Gastrocnemius medialis (tissue), 4 donors: Measurements from ENCODE around the gene ZFP92. TPM values are rescaled to one million over a fixed set of nuclear protein-coding genes. Genes with fewer than 3 reads are reported as not detected.
"Not testable (repeated sequence)": the region's sequence is repeated elsewhere in the genome, so short reads cannot be mapped to it uniquely, and the experiment has no call there.

ENCODE experiments used
- ATAC-seq, 2 donors: fragments of 150-250 bp; one replicate each; pipeline ENCODE4 v1.9.1; 2016
- DNase-seq, 2 donors: peaks; one replicate each; pipeline ENCODE4 v3.0.0-alpha.2; 2019
- H3K27ac ChIP-seq, 4 donors: fragments of 200-600 bp; sonication (generic); 1 replicate in 1 of 4; 2 replicates in 3 of 4; pipeline ENCODE4 v1.5.1; 2016 to 2018; ENCODE audit warnings: mild to moderate bottlenecking in 2 of 4, moderate library complexity in 1 of 4
- H3K27me3 ChIP-seq, 3 donors: fragments of 200-600 bp; sonication (generic) in 2 of 3; 1 replicate in 1 of 3; 2 replicates in 2 of 3; pipeline versions ENCODE4 v1.5.1 to v1.6.0; 2016 to 2019; ENCODE audit warnings: mild to moderate bottlenecking in 1 of 3, moderate library complexity in 1 of 3
- H3K36me3 ChIP-seq, 2 donors: fragments of 200-600 bp; sonication (generic) in 1 of 2; one replicate each; pipeline ENCODE4 v1.5.1; 2017 to 2018
- H3K4me1 ChIP-seq, 2 donors: fragments of 200-600 bp; sonication (generic) in 1 of 2; one replicate each; pipeline ENCODE4 v1.5.1; 2016 to 2017; ENCODE audit warnings: mild to moderate bottlenecking in 2 of 2
- H3K4me3 ChIP-seq, 4 donors: fragments of 200-600 bp; sonication (generic) in 3 of 4; 1 replicate in 1 of 4; 2 replicates in 3 of 4; pipeline ENCODE4 v1.5.1; 2016 to 2019; ENCODE audit warnings: mild to moderate bottlenecking in 2 of 4
- H3K9me3 ChIP-seq, 3 donors: fragments of 200-600 bp; sonication (generic) in 2 of 3; 1 replicate in 1 of 3; 2 replicates in 2 of 3; pipeline ENCODE4 v1.5.1; 2016 to 2019
- CTCF ChIP-seq, 5 experiments: fragments of 450-650 bp in 3 of 5; fragments of 200-600 bp in 2 of 5; sonication (generic) in 2 of 5; IDR thresholded peaks in 4 of 5; conservative IDR thresholded peaks in 1 of 5; 1 replicate in 4 of 5; 2 replicates in 1 of 5; pipeline ENCODE4 v1.5.1; 2016 to 2019; ENCODE audit warnings: antibody characterized with exemption in 5 of 5, mild to moderate bottlenecking in 3 of 5, moderate library complexity in 3 of 5
- POLR2A ChIP-seq, 2 donors: fragments of 450-650 bp; IDR thresholded peaks; one replicate each; pipeline ENCODE4 v1.6.1; 2017; ENCODE audit warnings: antibody characterized with exemption in 2 of 2, mild to moderate bottlenecking in 2 of 2, moderate library complexity in 2 of 2
- in situ Hi-C, 4 donors: fragments of 200-750 bp; cut with MboI; loops; one replicate each; pipeline versions ENCODE4 v1.15.0 to v1.8.0; 2017; ENCODE audit warnings: low sequenced_read_pairs in 4 of 4
- intact Hi-C: fragments of 100-400 bp; cut with DNase I; formaldehyde crosslinking; loops from one replicate; pipeline ENCODE4 v1.15.1; 2023; ENCODE audit warnings: low total_unique reads
- total RNA-seq, 4 donors: library from RNA; depleted of rRNA; stranded (reverse); fragments of >200 nt; gene quantifications; one replicate each; pipeline versions ENCODE4 v1.1.0 to v1.2.3, GENCODE V29; 2016

ZFP92 gene
- total RNA-seq, 4 donors from 2014 or later: 0.05 to 0.55 (median 0.37) TPM

- no peaks in the 10 kb centered on the region for H3K27me3 ChIP-seq
- H3K9me3 ChIP-seq: no peaks in the 10 kb centered on the region
- ATAC-seq (no peak), DNase-seq (no peak)
- no peak overlapping the region for H3K27ac ChIP-seq
- no peak for TF ChIP-seq CTCF (IDR thresholded peaks at IDR 0.05 in 4 of 5, conservative IDR thresholded peaks at IDR 0.05 in 1 of 5)
- TF ChIP-seq POLR2A (IDR thresholded peaks at IDR 0.05): no peak
- H3K4me3 ChIP-seq: no peak overlapping the region
- no peaks in the 10 kb centered on the region for H3K4me1 ChIP-seq
- intact Hi-C loops: no loop called here
- H3K36me3 ChIP-seq: no peaks in the 10 kb centered on the region
- in situ Hi-C loops: no loop called here
Measured at GRCh38 chrX:153384390-153384789, 26.9 kb upstream of the ZFP92 start.

- H3K9me3 ChIP-seq, H3K4me1 ChIP-seq, ATAC-seq, in situ Hi-C loops, H3K36me3 ChIP-seq, intact Hi-C loops, H3K27ac ChIP-seq, H3K4me3 ChIP-seq, H3K27me3 ChIP-seq, DNase-seq: not testable (repeated sequence)
Measured at GRCh38 chrX:153384973-153385372, 26.3 kb upstream of the ZFP92 start.

- H3K27ac ChIP-seq: no peak overlapping the region
- H3K4me1 ChIP-seq: no peaks in the 10 kb centered on the region
- DNase-seq (no peak), ATAC-seq (no peak)
- no peaks in the 10 kb centered on the region for H3K27me3 ChIP-seq
- intact Hi-C loops (no loop called here), in situ Hi-C loops (no loop called here)
- no peak overlapping the region for H3K4me3 ChIP-seq
- no peaks in the 10 kb centered on the region for H3K9me3 ChIP-seq
- no peaks in the 10 kb centered on the region for H3K36me3 ChIP-seq
- TF ChIP-seq POLR2A (IDR thresholded peaks at IDR 0.05): no peak
- TF ChIP-seq CTCF (IDR thresholded peaks at IDR 0.05 in 4 of 5, conservative IDR thresholded peaks at IDR 0.05 in 1 of 5): no peak
Measured at GRCh38 chrX:153386097-153386496, 25.2 kb upstream of the ZFP92 start.

- H3K4me1 ChIP-seq: no peaks in the 10 kb centered on the region
- H3K36me3 ChIP-seq: no peaks in the 10 kb centered on the region
- no peak overlapping the region for H3K4me3 ChIP-seq
- ATAC-seq (no peak), DNase-seq (no peak)
- TF ChIP-seq POLR2A (IDR thresholded peaks at IDR 0.05): no peak
- TF ChIP-seq CTCF (IDR thresholded peaks at IDR 0.05 in 4 of 5, conservative IDR thresholded peaks at IDR 0.05 in 1 of 5): no peak
- in situ Hi-C loops (no loop called here), intact Hi-C loops (no loop called here)
- H3K9me3 ChIP-seq: no peaks in the 10 kb centered on the region
- H3K27me3 ChIP-seq: no peaks in the 10 kb centered on the region
- no peak overlapping the region for H3K27ac ChIP-seq
Measured at GRCh38 chrX:153387345-153387744, 23.9 kb upstream of the ZFP92 start.

- Histone ChIP-seq H3K36me3 (no peaks in the 10 kb centered on the region), H3K27ac (no peak overlapping the region), H3K4me1 (no peaks in the 10 kb centered on the region), H3K4me3 (no peak overlapping the region), H3K9me3 (no peaks in the 10 kb centered on the region), H3K27me3 (no peaks in the 10 kb centered on the region)
- in situ Hi-C loops: no loop called here
- DNase-seq (no peak), ATAC-seq (no peak)
- TF ChIP-seq POLR2A (IDR thresholded peaks at IDR 0.05) (no peak), CTCF (IDR thresholded peaks at IDR 0.05 in 4 of 5, conservative IDR thresholded peaks at IDR 0.05 in 1 of 5) (no peak)
- intact Hi-C loops: no loop called here
Measured at GRCh38 chrX:153387987-153388721, 23.1 kb upstream of the ZFP92 start.
